Nucleus accumbens (tissue), 56 donors: Measurements from ENCODE around the gene RRP8.

Experiments used
- DNase-seq, 56 donors: peaks; one replicate each; lab custom pipeline; 2025; lab: John Stamatoyannopoulos, UW

RRP8 gene

GRCh38 chr11:6619004-6619745 lies 15.8 kb upstream of the RRP8 start, which contains the start of gene TPP1:
Gene TPP1, minus strand, starts transcription at chr11:6619422. Its CDS starts 22 bp downstream, at chr11:6619400.
- peak; percentile 50 to 98 (median 92) for DNase-seq

GRCh38 chr11:6618117-6619003 lies 14.9 kb upstream of the RRP8 start:
- DNase-seq: peak in 42 of 56 donors; percentile 15 to 84 (median 44)

GRCh38 chr11:6617315-6617781 lies 13.9 kb upstream of the RRP8 start:
- no peak for DNase-seq

GRCh38 chr11:6616596-6617250 lies 13.3 kb upstream of the RRP8 start:
- DNase-seq: no peak

GRCh38 chr11:6615882-6616585 lies 12.6 kb upstream of the RRP8 start:
- DNase-seq: no peak

- DNase-seq: no peak
These were observed 11.6 kb upstream of the RRP8 start for GRCh38 chr11:6615046-6615445.

- no peak for DNase-seq
These were observed 11.0 kb upstream of the RRP8 start for GRCh38 chr11:6614446-6614845.

- DNase-seq: no peak
These were observed 10.1 kb upstream of the RRP8 start for GRCh38 chr11:6613496-6613895.

GRCh38 chr11:6612213-6613041 lies 9.0 kb upstream of the RRP8 start, which contains the start of gene TAF10:
Gene TAF10, minus strand, starts transcription at chr11:6612216. Its CDS starts 27 bp downstream, at chr11:6612189.
- peak; percentile 33 to 98 (median 90) for DNase-seq

GRCh38 chr11:6611963-6612212 lies 8.5 kb upstream of the RRP8 start:
- DNase-seq: peak in 1 of 56 donors; percentile 55

GRCh38 chr11:6611092-6611962 lies 7.9 kb upstream of the RRP8 start:
- peak in 16 of 56 donors; percentile 19 to 80 (median 53) for DNase-seq

GRCh38 chr11:6610591-6610990 lies 7.2 kb upstream of the RRP8 start:
- DNase-seq: no peak

GRCh38 chr11:6609502-6610015 lies 6.1 kb upstream of the RRP8 start:
- no peak for DNase-seq

GRCh38 chr11:6608726-6609501 lies 5.5 kb upstream of the RRP8 start:
- DNase-seq: no peak

GRCh38 chr11:6608011-6608410 lies 4.6 kb upstream of the RRP8 start:
- no peak for DNase-seq

GRCh38 chr11:6607190-6607795 lies 3.9 kb upstream of the RRP8 start:
- DNase-seq: no peak
